Mesendoderm (in vitro differentiated cells): ENCODE measurements around the gene PRRC2B.

ENCODE experiments used
- DNase-seq: peaks from one replicate; pipeline ENCODE4 v3.0.0; 2013
- H2AK5ac ChIP-seq: 2 replicates; pipeline ENCODE4 v1.6.1; 2013; ENCODE audit warnings: low read length, inconsistent platforms
- H2BK120ac ChIP-seq: 2 replicates; pipeline ENCODE4 v1.6.1; 2013; ENCODE audit warnings: low read depth, mild to moderate bottlenecking, low read length, moderate library complexity, mixed read lengths
- H2BK15ac ChIP-seq: replicated peaks from 2 replicates; pipeline ENCODE4 v1.6.1; 2013; ENCODE audit warnings: low read depth, mild to moderate bottlenecking, moderate library complexity
- H2BK5ac ChIP-seq: 2 replicates; pipeline ENCODE4 v1.6.1; 2013; ENCODE audit warnings: low read length, inconsistent platforms
- H3K18ac ChIP-seq: 2 replicates; pipeline ENCODE4 v1.6.1; 2013; ENCODE audit warnings: mild to moderate bottlenecking, low read length, mixed read lengths
- H3K23ac ChIP-seq: one replicate; pipeline ENCODE4 v1.6.1; 2013; ENCODE audit warnings: low read length
- H3K27ac ChIP-seq: 2 replicates; pipeline ENCODE4 v1.5.1; 2013; ENCODE audit warnings: low read depth, mild to moderate bottlenecking, inconsistent platforms, low read length, moderate library complexity
- H3K27me3 ChIP-seq: 2 replicates; pipeline ENCODE4 v1.6.1; 2013; ENCODE audit warnings: low read length, control low read depth, mild to moderate bottlenecking, inconsistent platforms; ENCODE audit not compliant: insufficient read depth, poor library complexity
- H3K36me3 ChIP-seq: 2 replicates; pipeline ENCODE4 v1.6.1; 2013; ENCODE audit warnings: low read length, inconsistent platforms; ENCODE audit not compliant: control insufficient read depth, insufficient read depth
- H3K4ac ChIP-seq: one replicate; pipeline ENCODE4 v1.6.1; 2013; ENCODE audit warnings: low read depth, mild to moderate bottlenecking, low read length, moderate library complexity
- H3K4me1 ChIP-seq: 2 replicates; pipeline ENCODE4 v1.6.1; 2013; ENCODE audit warnings: low read depth, low read length, inconsistent platforms; ENCODE audit not compliant: control insufficient read depth
- H3K4me2 ChIP-seq: 2 replicates; pipeline ENCODE4 v1.6.1; 2013; ENCODE audit warnings: low read length
- H3K4me3 ChIP-seq: 2 replicates; pipeline ENCODE4 v1.5.1; 2013; ENCODE audit warnings: mild to moderate bottlenecking, low read length
- H3K56ac ChIP-seq: one replicate; pipeline ENCODE4 v1.6.1; 2013; ENCODE audit warnings: low read length
- H3K79me1 ChIP-seq: 2 replicates; pipeline ENCODE4 v1.6.1; 2013; ENCODE audit warnings: low read length, inconsistent platforms
- H3K79me2 ChIP-seq: 2 replicates; pipeline ENCODE4 v1.6.1; 2013; ENCODE audit warnings: mild to moderate bottlenecking, low read length; ENCODE audit not compliant: control insufficient read depth, insufficient read depth
- H3K9ac ChIP-seq: 2 replicates; pipeline ENCODE4 v1.6.1; 2013; ENCODE audit warnings: low read length, inconsistent platforms
- H4K5ac ChIP-seq: one replicate; pipeline ENCODE4 v1.6.1; 2013; ENCODE audit warnings: low read length
- H4K8ac ChIP-seq: one replicate; pipeline ENCODE4 v1.6.1; 2013; ENCODE audit warnings: low read depth, mild to moderate bottlenecking, control low read depth, low read length, moderate library complexity
- WGBS: extraction: QIAGEN DNeasy Blood & Tissue Kit; methylation state at CpG from one replicate; pipeline ENCODE4 v1.1.7; 2013; ENCODE audit warnings: low lambda C conversion rate, missing lambda C conversion rate; ENCODE audit not compliant: insufficient coverage; ENCODE audit errors: extremely low coverage; 5-methylcytosine and 5-hydroxymethylcytosine counted together

PRRC2B gene

DNA sequence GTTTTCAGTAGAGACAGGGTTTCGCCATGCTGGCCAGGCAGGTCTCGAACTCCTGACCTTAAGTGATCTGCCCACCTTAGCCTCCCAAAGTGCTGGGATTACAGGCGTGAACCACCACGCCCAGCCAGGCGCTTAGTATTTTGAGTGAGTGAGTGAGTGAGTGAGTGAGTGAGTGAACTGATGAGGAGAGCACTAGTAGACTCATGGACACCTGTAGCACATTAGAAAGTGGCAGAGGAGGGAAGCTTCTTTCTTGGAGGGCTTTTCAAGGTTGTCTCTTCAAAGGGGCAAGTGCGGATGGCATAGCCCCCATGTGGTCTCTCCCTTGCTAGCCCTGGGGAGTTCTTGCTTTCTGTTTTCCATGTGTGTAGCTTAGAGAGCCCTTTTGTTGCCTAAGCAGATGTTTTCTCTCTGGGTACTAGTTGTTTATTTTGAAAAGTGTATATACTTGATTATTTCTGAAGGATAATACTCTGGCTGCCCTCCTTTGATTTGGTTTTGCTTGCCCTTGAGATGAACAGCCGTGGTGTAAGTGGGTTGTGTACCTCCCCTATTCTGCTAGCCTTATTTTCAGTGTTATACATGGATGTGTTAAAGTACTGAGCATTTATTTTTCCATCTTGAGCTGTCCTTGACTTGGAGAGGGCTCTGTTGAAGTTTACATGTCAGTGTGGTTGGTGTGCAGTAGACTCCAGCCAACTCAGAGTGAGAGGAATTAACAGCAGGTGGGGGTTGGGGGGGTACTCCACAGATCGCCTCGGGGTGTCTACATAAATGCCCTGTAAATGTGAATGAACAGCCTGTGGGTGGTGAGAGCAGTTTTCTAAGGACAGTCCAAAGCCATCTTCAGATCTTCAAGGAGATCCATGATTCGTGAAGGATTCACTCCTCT is 35.5 kb downstream of the PRRC2B start:
- Histone ChIP-seq H2BK120ac (no peak overlapping the region), H3K23ac (no peak overlapping the region), H3K79me1 (peaks cover 32% of the 10 kb centered on the region), H2BK15ac (no peak overlapping the region), H3K4me1 (peaks cover 4% of the 10 kb centered on the region), H3K4ac (no peak overlapping the region), H2AK5ac (no peak overlapping the region), H3K27me3 (no peaks in the 10 kb centered on the region), H2BK5ac (no peak overlapping the region), H4K8ac (no peak overlapping the region), H3K56ac (no peak overlapping the region), H3K9ac (no peak overlapping the region), H3K4me2 (no peak overlapping the region), H3K27ac (no peak overlapping the region), H3K36me3 (peaks cover 21% of the 10 kb centered on the region), H4K5ac (no peak overlapping the region), H3K18ac (no peak overlapping the region), H3K79me2 (peaks cover 86% of the 10 kb centered on the region), H3K4me3 (no peak overlapping the region)
- DNase-seq: no peak
- WGBS: no CpG with 5 or more reads among the region's 10 CpGs

DNA sequence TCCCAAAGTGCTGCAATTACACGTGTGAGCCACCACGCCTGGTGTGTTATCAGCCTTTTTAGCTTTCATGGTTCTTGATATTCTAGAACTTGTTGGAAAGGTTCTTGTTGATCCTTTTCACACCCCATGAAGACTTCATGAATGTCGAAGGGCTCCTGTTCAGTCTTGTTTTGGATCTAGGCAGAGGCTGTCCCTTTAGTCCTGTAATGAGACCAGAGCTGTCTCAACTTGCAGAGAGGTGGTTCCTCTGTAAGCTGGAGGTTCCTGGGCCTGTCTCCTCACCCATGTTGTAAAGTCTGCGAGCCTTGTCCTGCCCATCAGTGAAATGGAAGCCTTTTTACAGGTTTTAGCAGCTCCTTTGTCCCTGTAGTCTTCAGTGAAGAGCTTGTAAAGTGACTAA is 38.2 kb downstream of the PRRC2B start:
- H3K18ac ChIP-seq: no peak overlapping the region
- peaks cover 31% of the 10 kb centered on the region for H3K79me1 ChIP-seq
- H3K36me3 ChIP-seq: peaks cover 21% of the 10 kb centered on the region

DNA sequence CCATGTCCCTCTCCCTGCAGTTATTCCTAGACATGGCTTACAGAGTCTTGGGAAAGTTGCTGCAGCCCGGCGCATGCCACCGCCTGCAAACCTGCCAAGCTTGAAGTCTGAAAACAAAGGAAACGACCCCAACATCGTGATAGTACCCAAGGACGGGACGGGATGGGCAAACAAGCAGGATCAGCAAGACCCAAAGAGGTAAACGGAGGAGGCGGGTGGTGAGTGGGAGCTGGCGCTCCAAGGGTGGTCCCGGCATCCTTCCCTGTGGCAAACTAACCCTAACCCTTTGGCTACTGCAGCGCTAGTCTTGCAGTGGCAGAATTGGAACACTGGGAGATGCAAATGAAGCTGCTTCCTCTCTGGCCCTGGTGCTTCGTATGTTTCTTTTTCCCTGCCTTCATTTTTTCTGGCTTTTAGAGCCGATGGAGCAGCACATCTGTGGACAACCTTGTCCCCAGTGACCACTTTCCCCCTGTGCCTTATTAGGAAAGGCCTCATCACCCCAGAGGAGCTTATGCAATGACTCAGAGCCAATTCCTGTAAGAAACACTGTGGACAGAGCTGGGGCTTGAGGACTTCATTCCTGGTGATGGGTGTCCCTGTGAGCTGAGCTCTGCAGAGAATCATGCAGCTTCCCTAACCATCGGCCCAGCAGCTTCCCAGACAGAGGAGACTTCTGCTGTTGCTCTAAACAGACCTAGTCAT is 38.9 kb downstream of the PRRC2B start:
- DNase-seq: peak; percentile 61
- no peak overlapping the region for H3K4me2 ChIP-seq
- H3K23ac ChIP-seq: no peak overlapping the region
- peaks cover 23% of the 10 kb centered on the region for H3K36me3 ChIP-seq
- no peak overlapping the region for H3K18ac ChIP-seq
- no peak overlapping the region for H2BK120ac ChIP-seq
- no peaks in the 10 kb centered on the region for H3K27me3 ChIP-seq
- no peak overlapping the region for H2BK15ac ChIP-seq
- H3K9ac ChIP-seq: no peak overlapping the region
- H3K56ac ChIP-seq: peak overlapping the region; percentile 10
- H3K4ac ChIP-seq: no peak overlapping the region
- H2AK5ac ChIP-seq: no peak overlapping the region
- no peak overlapping the region for H3K4me3 ChIP-seq
- no peak overlapping the region for H2BK5ac ChIP-seq
- H3K27ac ChIP-seq: peak overlapping the region; percentile 37
- H4K5ac ChIP-seq: no peak overlapping the region
- no peak overlapping the region for H4K8ac ChIP-seq
- WGBS: no CpG with 5 or more reads among the region's 15 CpGs
- H3K79me2 ChIP-seq: peaks cover 66% of the 10 kb centered on the region
- H3K79me1 ChIP-seq: peaks cover 33% of the 10 kb centered on the region
- peaks cover 4% of the 10 kb centered on the region for H3K4me1 ChIP-seq

More for the DNA sequence above, 38.2 kb downstream of the PRRC2B start:
- Histone ChIP-seq H2BK15ac (no peak overlapping the region), H2AK5ac (no peak overlapping the region), H3K27ac (peak overlapping the region; percentile 37), H3K4ac (no peak overlapping the region), H3K79me2 (peaks cover 68% of the 10 kb centered on the region), H3K56ac (peak overlapping the region; percentile 7), H3K4me2 (no peak overlapping the region), H3K4me1 (peaks cover 4% of the 10 kb centered on the region), H2BK120ac (no peak overlapping the region), H3K27me3 (no peaks in the 10 kb centered on the region), H3K4me3 (no peak overlapping the region), H2BK5ac (no peak overlapping the region), H4K8ac (no peak overlapping the region), H3K9ac (no peak overlapping the region), H4K5ac (no peak overlapping the region), H3K23ac (no peak overlapping the region)
- WGBS: no CpG with 5 or more reads among the region's 4 CpGs
- DNase-seq: no peak

DNA sequence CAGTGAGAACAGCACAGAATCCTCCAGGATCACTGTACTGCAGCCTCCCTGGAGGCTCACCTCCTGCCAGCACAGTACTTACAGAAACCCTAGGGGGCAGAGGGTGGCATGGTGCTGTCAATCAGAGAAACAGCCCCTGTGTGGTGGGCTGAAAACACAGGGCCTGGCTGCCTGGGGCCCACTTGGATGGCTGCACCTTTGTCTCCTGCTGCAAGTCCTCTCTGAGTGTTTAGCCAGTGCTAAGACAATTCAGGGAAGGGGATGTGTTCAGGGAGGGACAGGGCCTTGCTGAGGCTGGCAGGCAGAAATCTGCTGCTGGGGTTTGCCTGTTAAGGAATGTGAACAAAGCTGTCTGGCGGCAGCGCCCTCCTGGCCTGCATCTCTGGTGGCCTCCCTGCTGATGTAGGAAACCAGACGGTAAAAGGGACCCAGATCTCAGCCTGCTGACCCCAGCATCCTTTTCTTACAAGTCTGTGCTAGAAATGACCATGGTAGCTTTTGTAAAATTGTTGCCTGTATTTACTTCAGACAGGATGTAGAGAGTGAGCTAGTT is 39.5 kb downstream of the PRRC2B start:
- Histone ChIP-seq H2AK5ac (no peak overlapping the region), H3K56ac (peak overlapping the region; percentile 10), H3K4ac (no peak overlapping the region), H3K79me1 (peaks cover 40% of the 10 kb centered on the region), H4K8ac (no peak overlapping the region), H3K9ac (no peak overlapping the region), H3K4me2 (no peak overlapping the region), H2BK120ac (no peak overlapping the region), H3K23ac (no peak overlapping the region), H3K79me2 (peaks cover 66% of the 10 kb centered on the region), H3K36me3 (peaks cover 29% of the 10 kb centered on the region), H4K5ac (no peak overlapping the region), H3K18ac (no peak overlapping the region), H2BK5ac (no peak overlapping the region), H3K27me3 (no peaks in the 10 kb centered on the region), H3K4me3 (no peak overlapping the region), H3K27ac (peak overlapping the region; percentile 24), H2BK15ac (no peak overlapping the region), H3K4me1 (peaks cover 4% of the 10 kb centered on the region)
- no peak for DNase-seq
- no CpG with 5 or more reads among the region's 3 CpGs for WGBS

DNA sequence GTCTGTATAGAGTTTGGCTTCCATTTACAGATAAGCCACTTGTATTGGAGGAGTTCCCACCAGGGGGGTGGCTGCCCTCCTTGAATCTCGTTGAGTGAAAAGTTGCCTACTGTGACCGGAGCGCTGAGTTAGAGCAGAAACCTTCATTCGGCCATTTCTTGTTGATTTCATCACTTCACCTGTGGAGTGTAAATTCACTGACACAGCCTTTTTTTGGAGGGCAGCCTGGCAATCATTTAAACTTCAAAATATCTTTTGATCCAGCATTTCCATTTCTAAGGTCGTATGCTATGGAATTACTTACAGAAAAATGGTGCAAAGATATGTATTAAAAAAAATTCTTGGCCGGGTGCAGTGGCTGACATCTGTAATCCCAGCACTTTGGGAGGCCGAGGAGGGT is 40.8 kb downstream of the PRRC2B start:
- no peaks in the 10 kb centered on the region for H3K27me3 ChIP-seq
- no peak overlapping the region for H3K23ac ChIP-seq
- H3K79me1 ChIP-seq: peaks cover 41% of the 10 kb centered on the region
- no peak overlapping the region for H3K18ac ChIP-seq
- WGBS: no CpG with 5 or more reads among the region's 7 CpGs
- H2BK5ac ChIP-seq: no peak overlapping the region
- H3K4me2 ChIP-seq: no peak overlapping the region
- H2AK5ac ChIP-seq: no peak overlapping the region
- H3K27ac ChIP-seq: no peak overlapping the region
- H3K9ac ChIP-seq: no peak overlapping the region
- no peak for DNase-seq
- H4K5ac ChIP-seq: no peak overlapping the region
- H3K36me3 ChIP-seq: peaks cover 41% of the 10 kb centered on the region
- H3K4me1 ChIP-seq: peaks cover 4% of the 10 kb centered on the region
- H3K56ac ChIP-seq: no peak overlapping the region
- no peak overlapping the region for H3K4me3 ChIP-seq
- H2BK120ac ChIP-seq: no peak overlapping the region
- no peak overlapping the region for H3K4ac ChIP-seq
- H2BK15ac ChIP-seq: no peak overlapping the region
- H3K79me2 ChIP-seq: peaks cover 59% of the 10 kb centered on the region
- no peak overlapping the region for H4K8ac ChIP-seq
